HepG2 (cell line): ENCODE data around the gene NPHP4. TPM values are rescaled to one million over a fixed set of nuclear protein-coding genes. Genes with fewer than 3 reads are reported as not detected.

Experiments
- AGO1 ChIP-seq: fragments of 200-400 bp; formaldehyde crosslinking; IDR thresholded peaks from 2 replicates; pipeline ENCODE4 v1.6.1; 2017; ENCODE audit warnings: mild to moderate bottlenecking, low read depth, low read length, moderate library complexity; ENCODE audit not compliant: poor library complexity, severe bottlenecking
- ARID2 ChIP-seq: sonication (generic); formaldehyde crosslinking; IDR thresholded peaks from 2 replicates; pipeline ENCODE4 v1.8.1; 2022; ENCODE audit warnings: mild to moderate bottlenecking, missing genetic modification reagents, borderline replicate concordance
- ARID3A ChIP-seq: IDR thresholded peaks from 2 replicates; pipeline ENCODE4 v1.6.1; 2012; ENCODE audit warnings: low read depth, low read length, improper control_type of control experiment
- CHD4 ChIP-seq: fragments of 200-600 bp; sonication (generic); IDR thresholded peaks from 2 replicates; pipeline ENCODE4 v1.7.0; 2017; ENCODE audit warnings: mild to moderate bottlenecking, low read length, borderline replicate concordance
- GTF3A ChIP-seq: sonication (generic); formaldehyde crosslinking; conservative IDR thresholded peaks from 2 replicates; pipeline ENCODE4 v1.4.0; 2020; ENCODE audit warnings: mild to moderate bottlenecking, missing genetic modification reagents
- HBP1 ChIP-seq: IDR thresholded peaks from 2 replicates; pipeline ENCODE4 v1.6.1; 2016; ENCODE audit warnings: low read depth, control low read depth
- KAT2B ChIP-seq: fragments of 150-350 bp; IDR thresholded peaks from 2 replicates; pipeline ENCODE4 v1.6.1; 2014; ENCODE audit warnings: low read depth, low read length, borderline replicate concordance
- RELA ChIP-seq: sonication (generic); formaldehyde crosslinking; IDR thresholded peaks from 2 replicates; pipeline ENCODE4 v1.4.0; 2020; ENCODE audit warnings: missing genetic modification reagents
- XBP1 ChIP-seq: sonication (generic); formaldehyde crosslinking; IDR thresholded peaks from 2 replicates; pipeline ENCODE4 v1.5.0; 2020; ENCODE audit warnings: missing genetic modification reagents
- YY1 ChIP-seq: IDR thresholded peaks from 2 replicates; pipeline ENCODE4 v1.6.1; 2011; ENCODE audit warnings: low read length, low read depth, moderate library complexity, mild to moderate bottlenecking; ENCODE audit not compliant: insufficient read depth, insufficient replicate concordance
- ZBTB44 ChIP-seq: sonication (generic); formaldehyde crosslinking; IDR thresholded peaks from 2 replicates; pipeline ENCODE4 v1.4.0; 2020; ENCODE audit warnings: missing genetic modification reagents
- ZNF777 ChIP-seq: sonication (generic); formaldehyde crosslinking; IDR thresholded peaks from 2 replicates; pipeline ENCODE4 v1.4.0; 2020; ENCODE audit warnings: missing genetic modification reagents
- ZNF839 ChIP-seq: sonication (generic); formaldehyde crosslinking; IDR thresholded peaks from 2 replicates; pipeline ENCODE4 v1.4.0; 2020; ENCODE audit warnings: missing genetic modification reagents, mild to moderate bottlenecking, borderline replicate concordance
- polyA plus RNA-seq, 8 experiments: library from polyadenylated mRNA; depleted of rRNA in 3 of 8; stranded (reverse) in 7 of 8; unstranded in 1 of 8; fragments of >200 nt; fragmentation: Illumina TruSeq in 4 of 8; extraction: Trizol in 4 of 8; gene quantifications; 2 replicates each; pipeline versions ENCODE4 v1.2.1 to v1.2.3, GENCODE V29; 2011 to 2016; ENCODE audit warnings: low read depth in 4 of 8, missing spikeins in 1 of 8, mixed read lengths in 1 of 8; ENCODE audit not compliant: insufficient read depth in 1 of 8
- total RNA-seq, 5 experiments: library from RNA; depleted of rRNA; stranded (reverse); fragments of >200 nt; fragmentation: Illumina TruSeq; extraction: Trizol; gene quantifications; 2 replicates each; pipeline ENCODE4 v1.2.3, GENCODE V29; 2016; ENCODE audit warnings: low read depth in 1 of 5
- TF ChIP-seq, protein P1 (sequence below): fragments of 450-650 bp; IDR thresholded peaks from 2 replicates; pipeline ENCODE4 v1.6.1; 2017; ENCODE audit warnings: mild to moderate bottlenecking
- TF ChIP-seq, protein P2 (sequence below): sonication (generic); formaldehyde crosslinking; IDR thresholded peaks from 2 replicates; pipeline ENCODE4 v1.5.1; 2020; ENCODE audit warnings: missing genetic modification reagents, mild to moderate bottlenecking, borderline replicate concordance

The NPHP4 gene
- total and polyA plus RNA-seq, 2 of the 13 experiments (the other 11 are each of a cell fraction or from before 2014, with no cell fraction given) = 4.4 to 6.8 TPM

GRCh38 chr1:6026095-6026809 lies 34.0 kb upstream of the NPHP4 start (continued):
- TF ChIP-seq ARID2 (CRISPR knock-in tag) (no peak), YY1 (no peak), HBP1 (CRISPR knock-in tag) (no peak), ZBTB44 (no peak), CHD4 (no peak), GTF3A (no peak), ZNF777 (CRISPR knock-in tag) (peak; percentile 67), XBP1 (CRISPR knock-in tag) (no peak), RELA (CRISPR knock-in tag) (no peak), ZNF839 (CRISPR knock-in tag) (no peak), KAT2B (no peak), ARID3A (no peak), AGO1 (no peak)
- TF ChIP-seq, protein P1, sequence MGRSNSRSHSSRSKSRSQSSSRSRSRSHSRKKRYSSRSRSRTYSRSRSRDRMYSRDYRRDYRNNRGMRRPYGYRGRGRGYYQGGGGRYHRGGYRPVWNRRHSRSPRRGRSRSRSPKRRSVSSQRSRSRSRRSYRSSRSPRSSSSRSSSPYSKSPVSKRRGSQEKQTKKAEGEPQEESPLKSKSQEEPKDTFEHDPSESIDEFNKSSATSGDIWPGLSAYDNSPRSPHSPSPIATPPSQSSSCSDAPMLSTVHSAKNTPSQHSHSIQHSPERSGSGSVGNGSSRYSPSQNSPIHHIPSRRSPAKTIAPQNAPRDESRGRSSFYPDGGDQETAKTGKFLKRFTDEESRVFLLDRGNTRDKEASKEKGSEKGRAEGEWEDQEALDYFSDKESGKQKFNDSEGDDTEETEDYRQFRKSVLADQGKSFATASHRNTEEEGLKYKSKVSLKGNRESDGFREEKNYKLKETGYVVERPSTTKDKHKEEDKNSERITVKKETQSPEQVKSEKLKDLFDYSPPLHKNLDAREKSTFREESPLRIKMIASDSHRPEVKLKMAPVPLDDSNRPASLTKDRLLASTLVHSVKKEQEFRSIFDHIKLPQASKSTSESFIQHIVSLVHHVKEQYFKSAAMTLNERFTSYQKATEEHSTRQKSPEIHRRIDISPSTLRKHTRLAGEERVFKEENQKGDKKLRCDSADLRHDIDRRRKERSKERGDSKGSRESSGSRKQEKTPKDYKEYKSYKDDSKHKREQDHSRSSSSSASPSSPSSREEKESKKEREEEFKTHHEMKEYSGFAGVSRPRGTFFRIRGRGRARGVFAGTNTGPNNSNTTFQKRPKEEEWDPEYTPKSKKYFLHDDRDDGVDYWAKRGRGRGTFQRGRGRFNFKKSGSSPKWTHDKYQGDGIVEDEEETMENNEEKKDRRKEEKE = no peak
- TF ChIP-seq, protein P2, sequence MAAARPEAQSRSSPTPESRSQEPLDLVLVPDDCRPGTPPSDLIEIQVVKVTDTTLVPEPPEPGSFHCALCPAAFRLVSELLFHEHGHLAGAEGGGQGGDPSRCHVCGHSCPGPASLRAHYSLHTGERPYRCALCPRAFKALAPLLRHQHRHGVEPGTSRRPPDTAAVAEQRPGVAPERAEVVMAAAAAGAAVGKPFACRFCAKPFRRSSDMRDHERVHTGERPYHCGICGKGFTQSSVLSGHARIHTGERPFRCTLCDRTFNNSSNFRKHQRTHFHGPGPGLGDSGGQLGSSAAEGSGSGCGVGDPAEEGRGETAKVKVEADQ (CRISPR knock-in tag) = no peak
